Right renal pelvis (tissue), 4 donors: ENCODE measurements around the gene SKIC8. TPM values are rescaled to one million over a fixed set of nuclear protein-coding genes. Genes with fewer than 3 reads are reported as not detected.

Experiments used
- DNase-seq, 4 donors: peaks; one replicate each; pipeline ENCODE4 v3.0.0-alpha.2; 2013; ENCODE audit warnings: low read depth in 4 of 4, low spot score in 3 of 4, missing footprints in 1 of 4
- polyA plus RNA-seq, 4 donors: library from polyadenylated mRNA; unstranded; fragments of 120-200 nt; gene quantifications; one replicate each; pipeline ENCODE4 v1.2.1, GENCODE V29; 2013; ENCODE audit not compliant: insufficient read length in 4 of 4

The SKIC8 gene
- polyA plus RNA-seq, 4 donors, result 97.3 to 105 (median 99.3) TPM

DNA sequence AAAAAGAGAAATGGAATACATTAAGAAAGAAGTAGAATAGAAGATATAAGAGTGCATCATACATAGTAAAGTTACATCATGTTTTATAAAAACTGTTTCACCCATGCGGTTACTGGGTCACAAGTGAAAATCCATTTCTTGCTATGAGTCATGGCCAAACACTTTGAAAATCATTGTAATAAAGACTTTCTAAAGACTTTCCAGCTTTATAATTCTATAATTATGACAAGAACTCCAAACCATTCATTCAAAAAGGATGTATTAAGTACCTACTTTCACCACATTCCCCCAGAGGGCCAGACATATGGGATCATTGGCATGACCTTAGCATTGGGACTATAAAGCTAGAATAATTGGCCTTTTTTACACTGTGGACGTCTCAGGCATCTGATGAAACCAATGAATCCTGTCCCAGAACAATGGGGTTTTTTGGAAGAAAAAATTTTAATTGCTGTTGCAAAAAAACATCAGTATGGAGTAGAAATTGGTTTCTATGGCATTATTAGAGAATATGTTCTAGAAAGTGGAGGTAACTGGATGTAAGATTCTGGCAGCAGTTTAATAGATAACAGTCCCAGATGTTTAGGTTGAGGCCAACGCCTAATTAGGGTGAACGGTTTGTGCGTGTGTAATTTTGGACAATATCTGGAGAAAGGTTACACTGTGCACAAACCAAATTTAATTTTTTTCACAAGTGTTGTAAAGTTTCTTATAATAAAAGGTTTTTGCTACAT lies 3.3 kb upstream of the SKIC8 start:
- DNase-seq, result no peak

DNA sequence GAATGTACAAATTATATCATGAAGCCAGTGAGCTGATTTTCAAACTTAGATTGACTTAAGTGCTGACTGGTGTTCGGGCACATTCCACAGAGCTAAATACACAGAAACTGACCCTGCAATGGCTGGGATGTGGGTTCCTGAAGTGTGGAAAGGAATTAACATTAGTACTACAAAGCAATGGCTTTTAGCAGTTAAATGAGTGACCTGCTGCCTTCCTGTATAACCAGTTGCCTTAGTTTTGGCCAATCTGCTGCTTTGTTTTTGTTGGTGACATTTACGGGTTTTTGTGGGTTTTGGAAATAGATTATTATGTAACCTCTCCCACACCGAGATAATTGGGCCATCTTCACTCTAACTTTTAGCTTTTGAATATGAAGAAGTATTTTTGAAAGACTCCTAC lies 2.4 kb upstream of the SKIC8 start:
- DNase-seq, result no peak

DNA sequence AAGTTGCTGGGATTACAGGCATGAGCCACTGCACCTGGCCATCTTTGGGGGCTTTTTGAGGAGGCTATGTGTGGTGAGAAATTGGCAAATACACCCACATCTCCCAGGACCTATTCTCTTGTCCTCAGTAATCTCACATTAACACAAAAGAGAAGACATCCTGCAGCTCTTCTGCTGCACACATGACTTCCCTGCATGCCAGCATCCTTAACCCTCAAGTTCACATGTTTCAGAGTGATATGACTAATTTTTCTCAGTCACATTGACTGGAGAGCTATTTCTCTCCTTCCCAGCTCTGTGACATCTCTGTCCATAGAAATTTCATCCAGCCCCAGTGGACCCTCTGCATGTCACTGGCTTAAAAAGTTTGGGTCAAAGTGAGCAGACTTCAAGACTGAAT lies 1.9 kb upstream of the SKIC8 start:
- DNase-seq, result no peak

DNA sequence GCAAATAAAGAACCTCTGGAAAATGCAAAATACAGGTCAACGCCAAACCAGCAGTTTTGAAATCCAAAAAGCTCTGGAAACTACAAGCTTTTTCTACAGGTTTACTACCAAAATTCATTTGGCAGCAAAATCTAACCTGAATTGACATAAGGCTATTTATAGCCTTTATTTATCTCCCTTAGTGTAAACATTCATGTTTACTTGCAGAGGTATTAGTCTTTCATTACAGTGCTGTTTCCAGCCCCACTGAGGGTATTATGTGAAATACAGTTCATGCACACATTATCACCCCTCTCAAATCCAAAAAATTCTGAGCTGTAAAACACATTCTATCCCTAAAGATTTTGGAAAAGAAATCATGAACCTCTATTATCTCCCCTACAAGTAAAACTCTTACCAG lies 7.2 kb downstream of the SKIC8 start:
- no peak for DNase-seq

DNA sequence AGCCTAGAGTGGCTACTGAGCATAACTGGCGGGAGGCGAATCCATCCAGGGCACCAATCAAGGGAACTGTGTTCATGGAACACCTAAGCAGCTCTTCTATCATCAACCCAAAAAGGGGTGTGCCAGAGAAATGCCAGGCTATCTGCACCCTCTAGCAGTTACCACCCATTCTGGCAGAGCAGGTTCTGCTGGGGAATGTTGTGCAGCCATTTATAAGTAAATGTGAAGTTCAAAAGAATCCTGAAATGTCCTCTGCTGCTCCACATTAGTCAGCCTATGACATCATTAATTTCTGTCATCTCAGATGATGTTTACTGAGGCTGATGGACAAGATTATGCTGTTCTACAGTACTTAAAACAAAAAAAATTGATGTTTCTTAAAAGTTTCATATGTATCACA lies 7.7 kb downstream of the SKIC8 start:
- no peak for DNase-seq

DNA sequence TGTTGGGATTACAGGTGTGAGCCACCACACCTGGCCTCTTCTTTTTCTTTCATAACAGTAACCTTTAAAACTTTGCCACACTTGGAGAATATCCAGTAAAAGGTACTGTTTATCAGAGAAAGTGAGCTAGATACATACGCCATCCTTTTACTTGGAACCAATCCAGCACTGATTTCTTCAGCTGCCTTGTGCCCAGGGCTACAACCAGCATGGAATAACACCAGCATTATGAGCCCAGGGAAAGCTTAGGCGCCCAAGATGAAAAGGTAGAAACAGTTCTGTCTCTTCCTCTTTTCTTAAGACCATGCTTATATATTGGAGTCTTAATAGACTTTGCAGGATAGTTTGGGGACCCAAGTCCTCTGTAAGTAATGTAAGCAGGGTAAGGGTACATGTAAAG lies 8.4 kb downstream of the SKIC8 start:
- no peak for DNase-seq

DNA sequence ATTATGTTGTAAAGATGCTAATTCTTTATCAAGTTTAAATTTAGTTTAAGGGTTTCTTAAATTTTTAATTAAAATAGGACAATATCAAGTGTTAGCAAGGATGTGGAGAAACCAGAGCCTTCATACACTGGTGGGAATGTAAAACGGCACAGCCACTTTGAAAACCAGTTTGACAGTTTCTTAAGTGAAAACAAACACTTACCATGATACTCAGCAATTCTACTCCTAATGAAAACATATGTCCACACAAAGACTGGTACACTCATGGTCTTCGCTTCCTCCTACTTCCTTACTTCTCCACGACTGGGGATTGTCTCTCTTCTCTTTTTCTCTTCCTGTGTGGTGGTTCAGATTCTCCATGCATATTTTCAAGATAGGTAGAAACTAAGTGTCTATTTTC lies 9.2 kb downstream of the SKIC8 start:
- DNase-seq, result no peak

DNA sequence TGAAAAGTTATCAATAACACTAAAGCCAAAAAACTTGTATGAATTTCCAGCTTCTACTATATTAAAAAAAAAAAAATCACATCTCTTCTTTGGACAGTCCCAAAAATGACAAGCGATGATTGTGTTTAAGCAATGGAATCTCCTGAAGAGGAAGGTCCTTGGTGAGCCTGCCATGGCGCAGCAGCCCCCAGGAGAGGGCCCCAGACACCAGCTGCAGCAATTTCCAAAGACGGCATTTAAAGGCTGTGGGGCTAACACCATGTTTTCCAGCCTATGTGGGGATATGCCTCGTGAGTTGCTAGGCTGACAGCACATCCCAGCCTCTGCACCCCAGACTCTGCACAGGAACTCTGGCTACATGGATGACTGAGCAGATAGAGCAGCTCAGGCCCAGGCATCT lies 14.7 kb downstream of the SKIC8 start:
- no peak for DNase-seq

DNA sequence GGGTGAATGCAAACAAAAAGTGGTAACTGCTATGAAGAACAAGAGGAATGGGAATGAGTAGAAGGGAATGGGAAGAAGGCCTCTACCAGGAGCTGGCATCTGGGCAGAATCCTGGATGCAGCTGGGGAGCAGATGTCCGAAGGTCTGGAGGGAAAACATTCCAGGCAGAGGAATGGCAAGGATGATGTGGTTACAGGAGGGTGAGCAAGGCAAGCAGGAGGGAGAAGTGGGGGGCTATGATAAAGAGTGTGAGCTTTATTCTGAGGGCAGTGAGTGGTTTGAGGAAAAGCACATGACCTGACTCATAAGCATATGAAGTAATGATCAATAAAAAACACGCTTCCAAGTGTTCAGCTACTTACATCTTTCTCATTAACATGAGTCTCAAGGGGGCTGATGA lies 17.1 kb downstream of the SKIC8 start:
- no peak for DNase-seq

DNA sequence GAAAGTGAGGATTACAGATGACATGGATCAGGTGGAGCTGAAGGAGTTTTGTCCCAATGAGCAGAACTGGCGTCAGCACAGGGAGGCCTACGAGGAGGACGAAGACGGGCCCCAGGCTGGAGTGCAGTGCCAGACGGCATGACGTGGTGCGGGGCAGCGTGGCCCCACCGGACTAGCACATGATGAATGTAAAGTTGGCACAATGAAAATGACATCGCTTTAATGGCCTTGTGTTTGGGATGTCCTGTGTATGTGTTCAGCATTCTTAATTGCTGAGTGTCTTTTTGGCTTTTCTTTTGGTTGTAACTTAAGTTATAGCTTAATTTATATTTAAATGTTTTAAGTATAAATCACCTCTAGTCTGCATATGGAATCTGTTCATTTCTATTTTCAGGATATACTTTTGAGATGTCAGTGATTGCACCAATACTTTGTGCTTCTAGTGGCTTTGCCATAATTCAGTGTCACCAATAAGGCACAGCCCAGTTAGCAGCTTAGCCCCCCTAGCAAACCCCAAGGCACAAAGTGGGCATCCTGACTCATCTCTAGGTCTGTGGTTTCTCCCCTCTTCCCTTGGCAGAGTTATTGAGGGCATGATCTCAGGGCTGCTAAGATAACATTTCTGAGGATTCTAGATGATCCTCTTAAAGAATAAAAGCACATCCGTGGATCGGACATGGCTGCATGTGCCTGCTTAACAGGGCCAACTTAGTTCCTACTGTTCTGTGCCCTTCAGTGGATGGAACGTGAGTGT lies 18.9 kb downstream of the SKIC8 start:
- DNase-seq, result no peak

DNA sequence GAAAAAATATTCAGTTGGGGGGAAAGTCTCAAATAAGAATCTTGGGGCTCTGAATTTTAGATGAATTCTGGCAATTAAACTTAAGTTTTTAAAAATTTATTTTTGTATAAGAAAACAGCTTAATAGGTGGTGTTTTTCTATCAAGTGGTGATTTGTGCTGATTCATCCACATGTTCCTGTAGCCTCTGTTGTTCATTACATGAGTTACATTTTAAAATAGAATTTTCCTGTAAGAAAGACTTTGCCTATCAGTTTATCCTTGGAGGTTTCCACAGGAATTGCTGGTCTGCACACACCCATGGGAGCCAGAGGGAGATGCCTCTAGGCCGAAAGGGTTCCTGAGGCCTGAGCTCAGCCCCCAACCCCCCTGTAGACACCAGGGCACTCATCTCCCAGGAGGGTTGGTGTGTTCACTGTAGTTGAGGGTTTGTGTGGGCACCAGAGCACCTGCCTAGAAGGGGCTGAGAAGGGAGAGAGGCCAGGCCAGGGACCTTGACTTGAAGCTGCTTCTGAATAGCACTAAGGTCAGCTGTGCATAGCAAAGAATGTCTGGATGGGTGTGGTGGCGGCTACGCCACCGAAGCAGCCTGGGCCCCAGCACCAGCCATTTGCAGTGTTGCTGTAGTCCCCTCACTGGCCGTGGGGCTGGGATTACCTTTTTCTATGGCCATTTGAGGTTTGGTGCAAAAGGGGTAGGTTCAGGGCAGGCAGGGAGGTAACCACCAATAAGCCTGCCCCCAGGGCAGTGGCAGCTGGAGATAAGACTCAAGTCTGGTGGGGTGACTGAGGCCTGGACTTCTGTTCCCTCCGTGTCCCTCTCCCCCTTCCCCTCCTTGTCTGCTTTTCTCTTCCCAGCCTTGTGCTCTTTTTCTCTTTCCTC lies 23.1 kb downstream of the SKIC8 start:
- DNase-seq, result no peak

DNA sequence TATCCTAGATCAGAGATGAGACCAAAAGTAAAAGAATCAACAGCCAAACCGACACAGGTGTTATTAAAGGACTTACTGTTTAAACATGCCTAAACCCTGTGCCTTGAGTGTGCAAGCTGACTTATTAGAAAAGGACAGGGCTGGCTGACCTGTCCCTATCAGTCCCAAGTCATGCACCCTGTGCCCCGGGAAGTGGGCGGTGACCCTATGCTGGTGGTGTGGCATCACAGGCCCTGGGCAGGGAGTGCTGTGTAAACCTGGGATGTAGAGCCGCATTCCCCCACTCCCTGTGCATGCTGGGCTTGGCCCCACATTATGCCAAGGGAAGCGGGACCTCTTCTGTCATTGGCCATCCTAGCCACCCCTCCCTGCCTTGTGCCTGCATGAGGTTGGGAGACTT lies 24.4 kb downstream of the SKIC8 start:
- DNase-seq, result no peak

DNA sequence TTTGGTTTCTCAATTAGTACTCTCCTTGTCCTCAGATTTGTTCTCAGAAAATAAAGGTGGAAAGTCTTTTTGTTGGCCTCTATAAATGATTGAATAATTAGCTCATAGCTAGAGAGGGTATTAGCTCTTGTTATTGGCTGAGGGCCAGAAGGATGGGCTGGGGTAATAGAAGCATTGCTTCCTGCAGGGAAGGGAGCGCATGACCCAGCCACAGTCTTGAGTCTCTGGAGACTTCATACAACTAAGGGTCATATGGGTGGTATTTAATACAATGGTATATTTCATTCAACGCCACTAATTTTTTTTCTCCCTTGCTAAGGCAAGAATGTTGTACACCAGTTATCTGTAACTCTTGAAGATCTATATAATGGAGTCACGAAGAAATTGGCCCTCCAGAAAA lies 26.6 kb downstream of the SKIC8 start:
- no peak for DNase-seq

DNA sequence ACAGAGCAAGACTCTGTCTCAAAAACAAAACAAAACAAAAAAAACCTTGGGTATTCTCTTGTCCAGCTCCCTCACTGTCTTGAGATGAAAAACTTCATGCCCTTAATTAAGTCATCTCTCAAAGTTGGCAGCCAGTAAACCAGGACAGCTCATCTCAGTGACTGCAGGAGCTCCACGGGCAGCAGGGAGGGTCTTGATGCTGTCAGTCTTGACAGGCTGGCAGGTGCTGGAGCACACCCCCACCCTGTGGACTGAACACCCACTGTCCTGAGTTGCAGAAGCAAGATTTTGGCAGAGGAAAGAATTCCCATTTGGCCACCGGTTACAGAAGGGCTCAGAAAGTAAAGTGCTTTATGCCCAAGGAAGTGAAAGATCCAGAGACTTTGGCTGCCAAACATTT lies 27.1 kb downstream of the SKIC8 start:
- no peak for DNase-seq

DNA sequence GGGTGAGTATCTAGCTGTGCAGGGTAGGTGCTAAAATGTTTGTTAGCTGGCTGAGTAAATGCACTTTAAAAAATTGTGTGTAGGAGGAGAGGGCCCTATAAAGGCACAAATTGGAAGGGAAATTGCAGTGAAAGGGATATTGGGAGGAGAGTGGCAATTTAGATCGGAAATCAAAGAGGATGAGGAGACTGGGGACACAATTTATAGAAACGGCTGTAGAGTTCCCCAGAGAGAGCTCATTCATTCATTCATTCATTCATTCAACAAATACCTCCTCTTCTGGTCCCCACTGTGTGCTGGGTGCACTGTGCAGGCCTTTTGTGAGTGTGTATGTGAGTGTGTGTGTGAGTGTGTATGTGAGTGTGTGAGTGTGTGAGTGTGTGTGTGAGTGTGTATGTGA lies 32.6 kb downstream of the SKIC8 start:
- no peak for DNase-seq

DNA sequence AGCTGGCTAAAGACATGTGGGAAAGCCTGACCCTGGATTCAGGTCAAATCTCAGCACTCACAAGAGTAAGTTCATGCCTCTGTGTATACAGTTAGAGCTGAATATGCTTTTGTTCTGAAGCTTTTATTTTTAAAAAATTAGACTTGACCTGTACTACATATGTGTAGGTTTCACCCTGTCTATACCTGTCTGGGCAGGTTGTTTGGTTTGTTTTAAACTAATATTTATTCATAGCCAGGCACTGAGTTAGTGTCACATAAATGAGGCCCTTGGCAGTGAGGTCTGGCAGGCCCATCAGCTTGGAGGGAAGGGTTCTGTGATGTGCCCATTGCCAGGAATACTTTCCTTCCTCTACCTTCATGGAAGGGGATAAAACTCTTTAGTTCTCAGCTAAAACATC lies 33.2 kb downstream of the SKIC8 start:
- no peak for DNase-seq

DNA sequence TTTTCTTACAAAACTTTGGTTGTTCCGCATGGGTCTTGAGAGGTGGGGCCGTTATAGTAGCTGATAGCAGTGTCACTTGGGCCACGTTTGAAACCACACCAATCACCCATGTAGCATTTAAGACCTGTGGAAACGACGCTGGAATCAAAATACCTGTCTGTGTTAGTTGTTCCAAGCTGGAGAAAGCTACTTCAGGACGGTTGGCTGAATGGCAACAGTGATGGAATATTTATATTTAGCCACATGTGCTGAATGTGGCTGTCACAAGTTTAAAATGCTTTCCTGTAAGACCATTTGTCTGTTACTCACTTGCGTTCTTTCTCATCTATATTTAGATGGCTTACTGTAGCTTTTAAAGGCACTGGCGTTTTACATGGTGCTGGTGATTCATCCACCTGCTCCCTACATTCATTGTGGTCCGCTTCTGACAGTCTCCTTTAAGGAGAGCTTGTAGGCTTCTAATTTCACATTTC lies 33.6 kb downstream of the SKIC8 start:
- DNase-seq, result no peak

DNA sequence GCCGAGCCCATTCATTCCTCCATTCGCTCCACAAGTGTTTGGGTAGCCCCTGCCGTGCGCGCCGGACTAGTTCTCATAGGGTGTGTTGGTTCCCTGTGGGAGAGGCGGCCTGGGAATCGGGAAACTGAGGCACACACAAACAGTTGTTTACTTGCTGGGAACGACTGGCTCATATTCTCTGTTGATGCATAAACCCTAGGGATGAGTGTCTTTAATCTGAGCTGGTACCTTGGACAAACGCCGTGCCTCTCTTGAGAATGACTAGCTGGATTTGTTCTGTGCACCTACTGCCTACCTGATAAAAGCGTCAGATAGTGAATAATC lies 34.3 kb downstream of the SKIC8 start:
- no peak for DNase-seq

DNA sequence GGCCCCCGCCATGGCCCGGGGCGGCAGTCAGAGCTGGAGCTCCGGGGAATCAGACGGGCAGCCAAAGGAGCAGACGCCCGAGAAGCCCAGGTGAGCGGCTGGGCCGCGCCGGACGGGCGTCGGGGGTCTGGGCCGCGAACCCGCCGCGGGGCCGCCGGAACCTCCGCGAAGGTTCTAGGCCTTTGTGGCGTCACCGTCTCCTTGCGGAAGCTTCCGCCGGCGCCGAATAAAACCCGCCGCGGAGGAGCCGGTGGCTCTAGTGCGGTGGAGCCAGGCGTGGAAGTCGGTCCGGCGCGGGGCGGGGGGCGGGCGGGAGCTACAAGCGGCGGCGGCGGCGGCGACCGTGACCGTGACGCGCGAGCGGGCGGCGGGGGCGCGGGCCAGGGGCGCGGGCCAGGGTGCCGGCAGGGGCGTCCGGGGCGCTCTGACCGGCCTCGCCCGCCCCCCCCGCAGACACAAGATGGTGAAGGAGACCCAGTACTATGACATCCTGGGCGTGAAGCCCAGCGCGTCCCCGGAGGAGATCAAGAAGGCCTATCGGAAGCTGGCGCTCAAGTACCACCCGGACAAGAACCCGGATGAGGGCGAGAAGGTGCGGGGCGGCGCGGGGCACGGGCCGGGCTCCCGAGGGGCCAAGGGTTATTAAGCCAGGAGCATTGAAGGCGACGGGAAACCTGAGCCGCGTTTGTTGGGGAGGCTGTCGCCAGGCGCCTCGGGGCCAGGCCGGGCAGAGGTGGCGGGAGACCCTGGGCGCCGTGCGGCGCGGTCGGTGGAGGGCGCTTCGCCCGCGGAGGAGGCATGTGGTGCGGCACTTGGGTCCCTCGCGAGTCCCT lies 34.9 kb downstream of the SKIC8 start, which contains the start of gene DNAJA4:
TSS of gene DNAJA4 (plus strand) at position 259 of the 833 bp plus-strand sequence. CDS start at position 461, 202 bp downstream.
- peak in 3 of 4 donors; percentile 20 to 42 (median 25) for DNase-seq

DNA sequence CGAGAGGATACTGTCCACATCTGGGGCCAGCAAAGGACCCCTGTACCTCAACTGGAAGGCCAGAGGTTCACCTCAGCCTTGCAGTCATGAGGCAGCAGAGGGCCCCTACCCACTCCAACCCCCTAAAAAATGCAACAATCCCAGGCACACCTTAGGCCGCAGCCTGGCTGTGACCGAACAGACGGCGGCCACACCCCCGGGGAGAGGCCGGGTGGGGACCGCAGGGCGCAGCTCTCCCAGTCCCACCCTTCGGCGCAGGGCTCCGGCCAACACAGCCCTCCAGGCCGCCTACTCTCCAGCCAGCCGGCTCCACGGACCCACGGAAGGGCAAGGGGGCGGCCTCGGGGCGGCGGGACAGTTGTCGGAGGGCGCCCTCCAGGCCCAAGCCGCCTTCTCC lies 35.5 kb downstream of the SKIC8 start:
- DNase-seq, result no peak
